GM12891 (cell line): Measurements from ENCODE around the gene GRK1.

Source experiments
- POLR2A ChIP-seq: IDR thresholded peaks from 2 replicates; pipeline ENCODE4 v1.6.1; 2011; ENCODE audit warnings: low read depth, low read length, control low read depth
- TAF1 ChIP-seq: IDR thresholded peaks from 2 replicates; pipeline ENCODE4 v1.6.1; 2011; ENCODE audit warnings: low read depth, low read length, control low read depth

GRCh38 chr13:113767366-113767765, 100.3 kb downstream of the GRK1 start:
- no peak for TF ChIP-seq POLR2A
- TF ChIP-seq TAF1 = no peak
